Measurements from ENCODE around the gene IGF1R.

The IGF1R gene

DNA sequence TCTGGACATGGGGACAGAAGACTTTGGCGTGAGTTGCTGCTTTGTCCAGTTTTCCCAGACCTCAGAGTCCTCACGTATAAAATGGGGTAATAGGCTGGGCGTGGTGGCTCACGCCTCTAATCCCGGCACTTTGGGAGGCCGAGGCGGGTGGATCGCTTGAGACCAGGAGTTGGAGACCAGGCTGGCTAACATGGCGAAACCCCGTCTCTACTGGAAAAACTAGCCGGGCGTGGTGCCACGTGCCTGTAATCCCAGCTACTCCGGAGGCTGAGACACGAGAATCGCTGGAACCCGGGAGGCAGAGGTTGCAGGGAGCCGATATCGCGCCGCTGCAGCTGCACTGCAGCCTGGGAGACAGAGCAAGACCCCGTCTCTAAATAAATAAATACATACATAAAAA lies 22.7 kb upstream of the IGF1R start:
- no peak for DNase-seq (ENCODE audit: extremely low spot score)
- POLR2A ChIA-PET: no interaction called here
- TF ChIP-seq, protein P1, sequence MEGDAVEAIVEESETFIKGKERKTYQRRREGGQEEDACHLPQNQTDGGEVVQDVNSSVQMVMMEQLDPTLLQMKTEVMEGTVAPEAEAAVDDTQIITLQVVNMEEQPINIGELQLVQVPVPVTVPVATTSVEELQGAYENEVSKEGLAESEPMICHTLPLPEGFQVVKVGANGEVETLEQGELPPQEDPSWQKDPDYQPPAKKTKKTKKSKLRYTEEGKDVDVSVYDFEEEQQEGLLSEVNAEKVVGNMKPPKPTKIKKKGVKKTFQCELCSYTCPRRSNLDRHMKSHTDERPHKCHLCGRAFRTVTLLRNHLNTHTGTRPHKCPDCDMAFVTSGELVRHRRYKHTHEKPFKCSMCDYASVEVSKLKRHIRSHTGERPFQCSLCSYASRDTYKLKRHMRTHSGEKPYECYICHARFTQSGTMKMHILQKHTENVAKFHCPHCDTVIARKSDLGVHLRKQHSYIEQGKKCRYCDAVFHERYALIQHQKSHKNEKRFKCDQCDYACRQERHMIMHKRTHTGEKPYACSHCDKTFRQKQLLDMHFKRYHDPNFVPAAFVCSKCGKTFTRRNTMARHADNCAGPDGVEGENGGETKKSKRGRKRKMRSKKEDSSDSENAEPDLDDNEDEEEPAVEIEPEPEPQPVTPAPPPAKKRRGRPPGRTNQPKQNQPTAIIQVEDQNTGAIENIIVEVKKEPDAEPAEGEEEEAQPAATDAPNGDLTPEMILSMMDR (IDR thresholded peaks at IDR 0.05; ENCODE audit: control extremely low read depth, extremely low read depth, low read depth, missing control alignments): no peak
- CTCF ChIA-PET: no interaction called here

DNA sequence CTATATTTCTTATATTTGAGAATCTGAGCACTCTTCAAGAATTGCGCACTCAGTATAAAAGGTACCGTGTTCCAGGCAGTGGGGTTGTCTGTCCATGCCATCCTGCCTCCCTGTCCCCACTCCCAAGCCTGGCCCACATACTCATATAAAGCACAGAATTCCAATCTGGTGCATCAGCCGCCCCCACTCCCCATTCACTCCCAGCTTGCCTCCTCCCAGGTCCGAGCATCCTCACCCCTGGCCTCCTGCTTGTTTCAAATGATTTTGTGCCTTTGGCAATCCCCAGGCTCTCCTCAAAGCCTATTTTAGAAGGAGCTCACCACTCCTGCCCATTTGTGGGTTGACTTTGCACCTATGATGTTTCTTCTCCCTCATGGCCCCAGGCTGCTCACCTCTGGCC lies 22.2 kb upstream of the IGF1R start:
- TF ChIP-seq, protein P1 (IDR thresholded peaks at IDR 0.05; ENCODE audit: control extremely low read depth, extremely low read depth, low read depth, missing control alignments): no peak
- CTCF ChIA-PET: no interaction called here
- DNase-seq (ENCODE audit: extremely low spot score): no peak
- POLR2A ChIA-PET: no interaction called here

DNA sequence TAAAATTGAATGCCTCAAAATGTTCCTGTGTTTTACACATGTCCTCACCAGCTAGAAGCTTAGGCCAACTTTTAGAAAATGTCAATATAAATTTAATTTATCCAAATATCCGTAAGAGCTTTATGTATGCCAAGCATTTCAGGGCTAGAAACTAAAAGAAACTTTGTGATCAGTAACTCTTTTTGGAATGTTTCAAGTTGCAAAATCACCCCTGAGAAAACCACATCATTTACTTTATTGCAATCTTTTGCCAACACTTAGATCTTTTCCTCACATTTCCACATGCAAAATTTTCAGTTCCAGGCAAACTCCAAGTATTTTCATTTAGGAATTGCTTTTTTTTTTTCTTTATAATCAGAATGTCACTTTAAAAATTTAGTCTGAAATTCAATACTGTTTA lies 20.1 kb upstream of the IGF1R start:
- TF ChIP-seq, protein P1 (IDR thresholded peaks at IDR 0.05; ENCODE audit: control extremely low read depth, extremely low read depth, low read depth, missing control alignments): no peak
- ChIA-PET CTCF (interaction anchor here (0.5 to 1.4 kb wide), 2 partner anchors 109 to 257 kb away, joined by 3 read pairs; no protein-coding TSS in a partner anchor), POLR2A (no interaction called here)
- DNase-seq (ENCODE audit: extremely low spot score): no peak

DNA sequence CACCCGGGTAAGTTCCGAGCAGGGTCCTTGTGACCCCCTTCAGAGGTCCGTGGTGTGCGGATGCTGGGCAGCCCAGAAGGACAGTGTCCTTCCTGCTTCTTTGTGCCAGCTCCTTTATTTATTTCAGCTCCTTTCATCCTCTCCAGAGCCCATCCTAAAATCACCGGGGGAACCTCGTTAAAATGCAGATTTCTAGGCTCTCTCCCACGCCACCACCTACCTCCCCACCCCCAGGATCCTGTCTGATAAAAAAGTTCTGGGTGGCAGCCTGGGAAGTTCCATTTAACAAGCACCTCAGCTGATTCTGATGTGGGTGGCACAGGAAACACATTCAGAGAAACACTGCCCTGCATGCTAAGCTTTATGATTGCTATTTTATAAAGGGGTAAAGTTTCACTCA lies 12.5 kb upstream of the IGF1R start:
- TF ChIP-seq, protein P1 (IDR thresholded peaks at IDR 0.05; ENCODE audit: control extremely low read depth, extremely low read depth, low read depth, missing control alignments): no peak
- DNase-seq (ENCODE audit: extremely low spot score): no peak
- POLR2A ChIA-PET: no interaction called here
- CTCF ChIA-PET: interaction anchor here (1.1 to 1.9 kb wide), 3 partner anchors 9 to 117 kb away, joined by 3 to 6 read pairs (median 3); no protein-coding TSS in a partner anchor

DNA sequence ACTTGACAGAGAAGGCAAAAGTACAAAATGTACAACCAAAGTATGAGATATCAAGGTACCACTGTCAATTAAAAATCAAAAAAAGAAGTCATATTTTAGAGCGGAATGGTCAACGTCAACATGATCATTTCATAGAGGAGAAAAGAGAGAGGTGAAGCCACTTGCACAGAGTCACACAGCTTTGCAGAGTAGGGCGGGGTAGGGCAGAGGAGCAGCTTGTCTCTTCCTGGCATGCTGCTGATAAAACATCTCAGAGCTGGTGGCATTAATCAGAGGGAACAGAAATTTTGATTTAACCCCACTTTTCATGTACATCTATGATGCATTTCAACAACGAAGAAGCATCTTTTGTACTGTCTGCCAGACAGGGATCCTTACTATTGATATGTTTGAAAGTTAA lies 5.2 kb upstream of the IGF1R start:
- POLR2A ChIA-PET: no interaction called here
- TF ChIP-seq, protein P1 (IDR thresholded peaks at IDR 0.05; ENCODE audit: control extremely low read depth, extremely low read depth, low read depth, missing control alignments): no peak
- no peak for DNase-seq (ENCODE audit: extremely low spot score)
- CTCF ChIA-PET: interaction anchor here (1.6 kb wide), 1 partner anchor 43 kb away, joined by 3 read pairs; no protein-coding TSS in a partner anchor

DNA sequence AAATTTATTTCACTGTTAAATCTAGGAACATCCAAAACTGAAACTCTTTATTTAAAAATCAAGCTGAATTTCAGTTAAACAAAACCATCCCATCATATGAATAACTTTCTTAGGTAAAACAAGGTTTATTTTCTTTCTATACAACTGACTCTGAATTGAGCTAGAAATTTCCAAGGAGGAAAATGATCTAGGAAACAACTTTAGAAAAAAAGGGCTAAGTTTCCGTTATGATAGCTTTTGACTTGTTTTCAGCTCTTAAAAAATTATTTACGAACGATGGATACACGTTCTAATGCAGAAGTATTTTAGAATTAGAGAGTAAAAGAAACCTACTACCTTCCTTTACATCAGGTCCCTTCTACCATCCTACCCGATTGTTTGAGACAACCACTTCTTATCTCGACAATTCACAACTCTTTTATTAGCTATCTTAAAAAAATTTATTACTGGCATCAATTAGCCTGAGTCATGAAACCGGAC lies 1.8 kb upstream of the IGF1R start:
- DNase-seq (ENCODE audit: extremely low spot score): no peak
- TF ChIP-seq, protein P1 (IDR thresholded peaks at IDR 0.05; ENCODE audit: control extremely low read depth, extremely low read depth, low read depth, missing control alignments): no peak
- ChIA-PET CTCF (interaction anchor here (0.7 to 2.4 kb wide), 14 partner anchors 9 to 209 kb away, joined by 3 to 14 read pairs (median 5); no protein-coding TSS in a partner anchor), POLR2A (no interaction called here)

Data from GM10248 (cell line).